ENCODE measurements around the gene SLC24A2. TPM values are rescaled to one million over a fixed set of nuclear protein-coding genes. Genes with fewer than 3 reads are reported as not detected.

The SLC24A2 gene
- total RNA-seq, 1 donor from 2014 or later, result not detected

- Histone ChIP-seq H3K27me3 (ENCODE audit: low read depth) (peaks cover 5% of the 10 kb centered on the region), H3K36me3 (no peaks in the 10 kb centered on the region), H3K9me3 (replicated peaks) (no peaks in the 10 kb centered on the region), H3K27ac (replicated peaks) (no peak overlapping the region), H3K4me1 (no peaks in the 10 kb centered on the region), H3K4me3 (no peak overlapping the region)
- no peak for DNase-seq
- intact Hi-C loops (cut with micrococcal nuclease), result no loop called here
- TF ChIP-seq, protein P1, sequence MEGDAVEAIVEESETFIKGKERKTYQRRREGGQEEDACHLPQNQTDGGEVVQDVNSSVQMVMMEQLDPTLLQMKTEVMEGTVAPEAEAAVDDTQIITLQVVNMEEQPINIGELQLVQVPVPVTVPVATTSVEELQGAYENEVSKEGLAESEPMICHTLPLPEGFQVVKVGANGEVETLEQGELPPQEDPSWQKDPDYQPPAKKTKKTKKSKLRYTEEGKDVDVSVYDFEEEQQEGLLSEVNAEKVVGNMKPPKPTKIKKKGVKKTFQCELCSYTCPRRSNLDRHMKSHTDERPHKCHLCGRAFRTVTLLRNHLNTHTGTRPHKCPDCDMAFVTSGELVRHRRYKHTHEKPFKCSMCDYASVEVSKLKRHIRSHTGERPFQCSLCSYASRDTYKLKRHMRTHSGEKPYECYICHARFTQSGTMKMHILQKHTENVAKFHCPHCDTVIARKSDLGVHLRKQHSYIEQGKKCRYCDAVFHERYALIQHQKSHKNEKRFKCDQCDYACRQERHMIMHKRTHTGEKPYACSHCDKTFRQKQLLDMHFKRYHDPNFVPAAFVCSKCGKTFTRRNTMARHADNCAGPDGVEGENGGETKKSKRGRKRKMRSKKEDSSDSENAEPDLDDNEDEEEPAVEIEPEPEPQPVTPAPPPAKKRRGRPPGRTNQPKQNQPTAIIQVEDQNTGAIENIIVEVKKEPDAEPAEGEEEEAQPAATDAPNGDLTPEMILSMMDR (IDR thresholded peaks at IDR 0.05; ENCODE audit: borderline replicate concordance), result no peak
These were observed 7.6 kb downstream of the SLC24A2 start for GRCh38 chr9:19781240-19781639.

- intact Hi-C loops (cut with micrococcal nuclease), result no loop called here
- H3K4me3 ChIP-seq, result no peak overlapping the region
- TF ChIP-seq, protein P1 (IDR thresholded peaks at IDR 0.05; ENCODE audit: borderline replicate concordance), result no peak
- peaks cover 6% of the 10 kb centered on the region for H3K9me3 ChIP-seq (replicated peaks)
- H3K4me1 ChIP-seq, result no peaks in the 10 kb centered on the region
- H3K27me3 ChIP-seq (ENCODE audit: low read depth), result no peaks in the 10 kb centered on the region
- no peaks in the 10 kb centered on the region for H3K36me3 ChIP-seq
- no peak for DNase-seq
- H3K27ac ChIP-seq (replicated peaks), result no peak overlapping the region
These were observed 17.4 kb downstream of the SLC24A2 start for GRCh38 chr9:19771446-19771845.

DNA sequence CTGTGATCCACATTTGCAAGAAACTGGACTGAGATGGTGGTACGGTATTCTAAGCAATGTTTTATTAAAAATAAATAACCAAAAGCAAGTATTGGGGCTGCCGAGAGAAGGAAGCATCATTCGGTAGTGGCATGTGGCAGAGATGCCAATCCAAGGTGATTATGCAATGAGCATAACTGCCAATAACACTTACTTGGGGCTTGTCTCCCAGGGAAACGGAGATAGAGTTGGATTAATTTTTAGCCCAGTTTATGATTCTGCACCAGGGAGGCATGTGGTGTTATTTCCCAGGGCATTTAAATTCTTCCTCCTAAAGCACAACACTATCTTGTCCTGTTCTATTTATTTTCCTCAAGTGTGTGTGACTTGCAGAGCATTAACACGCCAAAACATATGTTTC is 17.9 kb downstream of the SLC24A2 start:
- intact Hi-C loops (cut with micrococcal nuclease), result no loop called here
- H3K4me3 ChIP-seq, result no peak overlapping the region
- H3K27ac ChIP-seq (replicated peaks), result no peak overlapping the region

GRCh38 chr9:19769213-19769612 is 19.6 kb downstream of the SLC24A2 start:
- intact Hi-C loops (cut with micrococcal nuclease), result no loop called here
- Histone ChIP-seq H3K4me1 (no peaks in the 10 kb centered on the region), H3K36me3 (no peaks in the 10 kb centered on the region), H3K27ac (replicated peaks) (no peak overlapping the region), H3K4me3 (no peak overlapping the region), H3K27me3 (ENCODE audit: low read depth) (no peaks in the 10 kb centered on the region), H3K9me3 (replicated peaks) (peaks cover 28% of the 10 kb centered on the region)
- DNase-seq, result no peak
- TF ChIP-seq, protein P1 (IDR thresholded peaks at IDR 0.05; ENCODE audit: borderline replicate concordance), result no peak

More for the DNA sequence above, 17.9 kb downstream of the SLC24A2 start:
- Histone ChIP-seq H3K27me3 (ENCODE audit: low read depth) (no peaks in the 10 kb centered on the region), H3K4me1 (no peaks in the 10 kb centered on the region), H3K36me3 (no peaks in the 10 kb centered on the region), H3K9me3 (replicated peaks) (peaks cover 11% of the 10 kb centered on the region)
- TF ChIP-seq, protein P1 (IDR thresholded peaks at IDR 0.05; ENCODE audit: borderline replicate concordance), result no peak
- no peak for DNase-seq

- H3K4me1 ChIP-seq, result no peaks in the 10 kb centered on the region
- H3K27me3 ChIP-seq (ENCODE audit: low read depth), result no peaks in the 10 kb centered on the region
- no peak for DNase-seq
- intact Hi-C loops (cut with micrococcal nuclease), result no loop called here
- peaks cover 30% of the 10 kb centered on the region for H3K9me3 ChIP-seq (replicated peaks)
- H3K27ac ChIP-seq (replicated peaks), result no peak overlapping the region
- TF ChIP-seq, protein P1 (IDR thresholded peaks at IDR 0.05; ENCODE audit: borderline replicate concordance), result no peak
- no peaks in the 10 kb centered on the region for H3K36me3 ChIP-seq
- H3K4me3 ChIP-seq, result no peak overlapping the region
These were observed 20.0 kb downstream of the SLC24A2 start for GRCh38 chr9:19768798-19769197.

DNA sequence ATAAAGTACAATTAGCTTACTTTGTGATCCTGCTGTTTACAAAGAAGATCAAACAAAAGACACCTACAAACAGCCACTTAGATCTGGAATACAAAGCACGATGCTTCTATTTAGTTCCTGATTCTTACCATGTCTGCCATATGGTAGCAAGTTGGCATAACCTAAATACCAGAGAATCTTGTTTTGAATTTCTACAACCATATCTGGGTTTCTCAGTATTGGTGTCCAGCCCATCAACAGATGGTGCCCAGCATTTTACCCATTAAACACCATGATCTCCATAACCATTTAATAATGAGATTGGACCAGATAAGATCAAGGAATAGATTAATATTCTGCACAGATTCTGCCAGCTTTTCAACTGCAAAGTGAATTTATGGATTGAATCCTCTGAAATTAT is 29.8 kb downstream of the SLC24A2 start:
- Histone ChIP-seq H3K4me1 (no peaks in the 10 kb centered on the region), H3K36me3 (no peaks in the 10 kb centered on the region), H3K9me3 (replicated peaks) (peaks cover 19% of the 10 kb centered on the region), H3K27ac (replicated peaks) (no peak overlapping the region), H3K27me3 (ENCODE audit: low read depth) (no peaks in the 10 kb centered on the region), H3K4me3 (no peak overlapping the region)
- TF ChIP-seq, protein P1 (IDR thresholded peaks at IDR 0.05; ENCODE audit: borderline replicate concordance), result no peak
- DNase-seq, result no peak
- intact Hi-C loops (cut with micrococcal nuclease), result no loop called here

Data from left ventricle myocardium inferior (tissue), 1 donor.